MCF 10A (cell line): ENCODE measurements around the gene PIK3R5. TPM values are rescaled to one million over a fixed set of nuclear protein-coding genes. Genes with fewer than 3 reads are reported as not detected.

Experiments
- BruUV-seq: library from RNA; stranded (reverse); fragments of 400-500 nt; replicated peaks from 2 replicates; lab custom pipeline; 2021; lab: Mats Ljungman, UMichigan
- CTCF ChIA-PET: fragments of 300-600 bp; sonication (Branson Sonifier 250); formaldehyde crosslinking; extraction: SDS; loops from one replicate; lab custom pipeline; 2021; ENCODE audit warnings: antibody characterized with exemption, inconsistent platforms; lab: Yijun Ruan, JAX
- POLR2A ChIA-PET: fragments of 300-600, 350-650 bp; sonication (Branson Sonifier 250); formaldehyde crosslinking; extraction: SDS; loops from one replicate; lab custom pipeline; 2020; ENCODE audit warnings: antibody characterized with exemption, inconsistent platforms; lab: Yijun Ruan, JAX
- DNase-seq: peaks from one replicate; pipeline ENCODE4 v3.0.0-alpha.2; 2018; ENCODE audit not compliant: unreplicated experiment
- H3K27ac Mint-ChIP-seq: one replicate; pipeline ENCODE4 v1.8.0; 2022; ENCODE audit warnings: mild to moderate bottlenecking, low read depth, mixed read lengths; ENCODE audit not compliant: unreplicated experiment
- H3K27me3 Mint-ChIP-seq: one replicate; pipeline ENCODE4 v1.8.0; 2022; ENCODE audit warnings: mixed read lengths; ENCODE audit not compliant: insufficient read depth, unreplicated experiment
- H3K36me3 Mint-ChIP-seq: one replicate; pipeline ENCODE4 v1.8.0; 2022; ENCODE audit warnings: mild to moderate bottlenecking, moderate library complexity, mixed read lengths; ENCODE audit not compliant: insufficient read depth, unreplicated experiment
- H3K4me1 Mint-ChIP-seq: one replicate; pipeline ENCODE4 v1.8.0; 2022; ENCODE audit warnings: mixed read lengths; ENCODE audit not compliant: insufficient read depth, unreplicated experiment
- H3K4me3 Mint-ChIP-seq: one replicate; pipeline ENCODE4 v1.8.0; 2022; ENCODE audit warnings: mild to moderate bottlenecking, moderate library complexity, mixed read lengths; ENCODE audit not compliant: unreplicated experiment
- H3K9me3 Mint-ChIP-seq: one replicate; pipeline ENCODE4 v1.8.0; 2022; ENCODE audit warnings: mixed read lengths; ENCODE audit not compliant: unreplicated experiment
- intact Hi-C: fragments of 100-400 bp; cut with micrococcal nuclease; formaldehyde crosslinking; loops from 2 replicates; pipeline ENCODE4 v1.14.1; 2022
- total RNA-seq: library from RNA; stranded (reverse); gene quantifications from 2 replicates; pipeline ENCODE4 v1.2.3, GENCODE V29; 2022
- TF ChIP-seq, protein P1 (sequence below): fragments of 200-600 bp; IDR thresholded peaks from one replicate; pipeline ENCODE4 v1.8.0; 2022; ENCODE audit warnings: antibody characterized with exemption, mild to moderate bottlenecking; ENCODE audit not compliant: unreplicated experiment

The PIK3R5 gene
- total RNA-seq, 1 experiment from 2014 or later, result not detected

- POLR2A ChIA-PET, result interaction anchor here (0.7 kb wide), 1 partner anchor 874 kb away, joined by 3 read pairs; no protein-coding TSS in a partner anchor
- Mint-ChIP-seq H3K9me3 (no peaks in the 10 kb centered on the region), H3K36me3 (no peaks in the 10 kb centered on the region), H3K27ac (no peak overlapping the region), H3K4me1 (no peaks in the 10 kb centered on the region), H3K27me3 (peaks cover 3% of the 10 kb centered on the region), H3K4me3 (no peak overlapping the region)
- CTCF ChIA-PET, result interaction anchor here (0.5 to 1.3 kb wide), 2 partner anchors 18 to 201 kb away, joined by 3 read pairs; no protein-coding TSS in a partner anchor
- intact Hi-C loops, result no loop called here
- no peak for DNase-seq
- BruUV-seq, result no TSS peak
- TF ChIP-seq, protein P1, sequence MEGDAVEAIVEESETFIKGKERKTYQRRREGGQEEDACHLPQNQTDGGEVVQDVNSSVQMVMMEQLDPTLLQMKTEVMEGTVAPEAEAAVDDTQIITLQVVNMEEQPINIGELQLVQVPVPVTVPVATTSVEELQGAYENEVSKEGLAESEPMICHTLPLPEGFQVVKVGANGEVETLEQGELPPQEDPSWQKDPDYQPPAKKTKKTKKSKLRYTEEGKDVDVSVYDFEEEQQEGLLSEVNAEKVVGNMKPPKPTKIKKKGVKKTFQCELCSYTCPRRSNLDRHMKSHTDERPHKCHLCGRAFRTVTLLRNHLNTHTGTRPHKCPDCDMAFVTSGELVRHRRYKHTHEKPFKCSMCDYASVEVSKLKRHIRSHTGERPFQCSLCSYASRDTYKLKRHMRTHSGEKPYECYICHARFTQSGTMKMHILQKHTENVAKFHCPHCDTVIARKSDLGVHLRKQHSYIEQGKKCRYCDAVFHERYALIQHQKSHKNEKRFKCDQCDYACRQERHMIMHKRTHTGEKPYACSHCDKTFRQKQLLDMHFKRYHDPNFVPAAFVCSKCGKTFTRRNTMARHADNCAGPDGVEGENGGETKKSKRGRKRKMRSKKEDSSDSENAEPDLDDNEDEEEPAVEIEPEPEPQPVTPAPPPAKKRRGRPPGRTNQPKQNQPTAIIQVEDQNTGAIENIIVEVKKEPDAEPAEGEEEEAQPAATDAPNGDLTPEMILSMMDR, result no peak
Measured at GRCh38 chr17:8875957-8876356, 89.5 kb downstream of the PIK3R5 start.

DNA sequence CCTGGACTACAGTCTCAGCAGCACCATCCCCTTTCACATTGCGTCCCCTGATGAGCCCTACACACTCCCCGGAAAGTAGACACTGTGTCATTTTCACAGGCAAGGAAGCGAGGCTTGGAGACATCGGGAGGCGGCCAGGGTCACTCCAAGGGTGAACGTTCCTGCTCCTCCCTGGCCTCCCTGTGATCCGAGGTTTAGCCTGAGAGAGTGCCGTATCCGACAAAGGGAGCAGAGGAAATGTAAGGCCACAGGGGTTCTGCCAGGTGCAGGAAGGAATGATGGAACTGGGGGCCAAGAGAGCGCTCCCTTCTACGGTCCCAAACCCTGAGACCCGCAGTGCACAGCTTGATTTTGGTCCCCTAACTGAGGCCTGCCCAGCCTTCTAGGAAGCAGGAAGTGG lies 90.1 kb downstream of the PIK3R5 start:
- Mint-ChIP-seq H3K9me3 (no peaks in the 10 kb centered on the region), H3K27me3 (peaks cover 8% of the 10 kb centered on the region), H3K36me3 (no peaks in the 10 kb centered on the region), H3K27ac (no peak overlapping the region), H3K4me1 (no peaks in the 10 kb centered on the region), H3K4me3 (no peak overlapping the region)
- intact Hi-C loops, result no loop called here
- CTCF ChIA-PET, result interaction anchor here (1.3 kb wide), 1 partner anchor 19 kb away, joined by 3 read pairs; no protein-coding TSS in a partner anchor
- DNase-seq, result no peak
- BruUV-seq, result no TSS peak
- TF ChIP-seq, protein P1, result no peak
- POLR2A ChIA-PET, result no interaction called here

GRCh38 chr17:8873801-8874715 lies 91.4 kb downstream of the PIK3R5 start:
- intact Hi-C loops, result no loop called here
- Mint-ChIP-seq H3K27me3 (peaks cover 22% of the 10 kb centered on the region), H3K27ac (no peak overlapping the region), H3K36me3 (no peaks in the 10 kb centered on the region), H3K4me3 (no peak overlapping the region), H3K9me3 (no peaks in the 10 kb centered on the region), H3K4me1 (no peaks in the 10 kb centered on the region)
- TF ChIP-seq, protein P1, result no peak
- no peak for DNase-seq
- CTCF ChIA-PET, result interaction anchor here (0.6 kb wide), 2 partner anchors 25 to 29 kb away, joined by 3 to 4 read pairs; no protein-coding TSS in a partner anchor
- no TSS peak for BruUV-seq
- POLR2A ChIA-PET, result no interaction called here
